ENCODE data around the gene ARHGEF17.

- TF ChIP-seq EZH2 (IDR thresholded peaks at IDR 0.05): no peak
- TF ChIP-seq, protein P1, sequence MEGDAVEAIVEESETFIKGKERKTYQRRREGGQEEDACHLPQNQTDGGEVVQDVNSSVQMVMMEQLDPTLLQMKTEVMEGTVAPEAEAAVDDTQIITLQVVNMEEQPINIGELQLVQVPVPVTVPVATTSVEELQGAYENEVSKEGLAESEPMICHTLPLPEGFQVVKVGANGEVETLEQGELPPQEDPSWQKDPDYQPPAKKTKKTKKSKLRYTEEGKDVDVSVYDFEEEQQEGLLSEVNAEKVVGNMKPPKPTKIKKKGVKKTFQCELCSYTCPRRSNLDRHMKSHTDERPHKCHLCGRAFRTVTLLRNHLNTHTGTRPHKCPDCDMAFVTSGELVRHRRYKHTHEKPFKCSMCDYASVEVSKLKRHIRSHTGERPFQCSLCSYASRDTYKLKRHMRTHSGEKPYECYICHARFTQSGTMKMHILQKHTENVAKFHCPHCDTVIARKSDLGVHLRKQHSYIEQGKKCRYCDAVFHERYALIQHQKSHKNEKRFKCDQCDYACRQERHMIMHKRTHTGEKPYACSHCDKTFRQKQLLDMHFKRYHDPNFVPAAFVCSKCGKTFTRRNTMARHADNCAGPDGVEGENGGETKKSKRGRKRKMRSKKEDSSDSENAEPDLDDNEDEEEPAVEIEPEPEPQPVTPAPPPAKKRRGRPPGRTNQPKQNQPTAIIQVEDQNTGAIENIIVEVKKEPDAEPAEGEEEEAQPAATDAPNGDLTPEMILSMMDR (IDR thresholded peaks at IDR 0.05): no peak
Observed at GRCh38 chr11:73389916-73390315, 81.8 kb downstream of the ARHGEF17 start.

All from neural progenitor cell (in vitro differentiated cells).